ENCODE measurements around the gene BMPR1B.
"Not testable (repeated sequence)": the region's sequence is repeated elsewhere in the genome, so short reads cannot be mapped to it uniquely, and the experiment has no call there.

The BMPR1B gene

DNA sequence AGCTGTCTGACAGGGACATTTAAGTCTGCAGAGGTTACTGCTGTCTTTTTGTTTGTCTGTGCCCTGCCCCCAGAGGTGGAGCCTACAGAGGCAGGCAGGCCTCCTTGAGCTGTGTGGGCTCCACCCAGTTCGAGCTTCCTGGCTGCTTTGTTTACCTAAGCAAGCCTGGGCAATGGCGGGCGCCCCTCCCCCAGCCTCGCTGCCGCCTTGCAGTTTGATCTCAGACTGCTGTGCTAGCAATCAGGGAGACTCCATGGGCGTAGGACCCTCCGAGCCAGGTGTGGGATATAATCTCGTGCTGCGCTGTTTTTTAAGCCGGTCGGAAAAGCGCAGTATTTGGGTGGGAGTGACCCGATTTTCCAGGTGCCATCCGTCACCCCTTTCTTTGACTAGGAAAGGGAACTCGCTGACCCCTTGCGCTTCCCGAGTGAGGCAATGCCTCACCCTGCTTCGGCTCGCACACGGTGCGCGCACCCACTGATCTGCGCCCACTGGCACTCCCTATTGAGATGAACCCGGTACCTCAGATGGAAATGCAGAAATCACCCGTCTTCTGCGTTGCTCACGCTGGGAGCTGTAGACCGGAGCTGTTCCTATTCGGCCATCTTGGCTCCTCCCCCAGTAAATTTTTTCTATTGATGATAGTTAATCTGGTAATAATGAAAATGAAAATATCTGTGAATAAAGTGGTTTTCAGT, 83.6 kb downstream of the BMPR1B start:
- not testable (repeated sequence) for DNase-seq

DNA sequence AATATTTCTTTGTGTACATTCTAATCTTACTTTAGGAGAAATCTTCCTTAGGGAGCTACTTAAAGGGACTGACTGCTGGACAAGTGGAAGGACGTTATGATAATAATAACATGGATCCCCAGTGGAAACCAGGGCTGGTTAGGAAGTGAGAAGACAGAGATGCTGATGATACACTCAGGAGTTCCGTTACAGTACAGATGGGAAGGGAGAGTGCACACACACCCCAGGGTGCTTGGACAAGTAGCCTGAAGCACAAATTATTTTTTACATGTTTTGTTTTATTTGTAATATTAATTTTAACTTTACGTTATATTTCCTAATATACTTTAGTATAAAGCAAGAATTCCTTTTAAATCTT, 84.1 kb downstream of the BMPR1B start:
- no peak for DNase-seq

DNA sequence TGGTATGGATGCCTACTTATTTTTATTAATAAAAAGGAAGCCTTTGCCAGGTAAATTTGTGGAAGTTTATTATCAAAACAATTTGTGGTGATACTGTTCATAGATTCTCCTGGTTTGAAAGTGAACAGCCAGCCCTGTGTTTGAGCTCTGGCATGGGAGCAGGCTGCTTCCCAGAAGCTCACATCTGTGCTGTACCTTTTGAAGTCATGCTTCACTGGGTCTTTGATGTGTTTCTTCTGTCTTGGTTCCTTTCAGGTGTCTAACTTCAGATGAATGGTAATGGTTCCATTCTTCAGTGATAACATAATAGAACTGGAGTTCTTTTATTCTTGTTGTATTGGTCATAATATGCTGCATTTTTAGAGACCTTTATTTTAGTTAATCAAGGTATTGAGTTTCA, 85.5 kb downstream of the BMPR1B start:
- no peak for DNase-seq

DNA sequence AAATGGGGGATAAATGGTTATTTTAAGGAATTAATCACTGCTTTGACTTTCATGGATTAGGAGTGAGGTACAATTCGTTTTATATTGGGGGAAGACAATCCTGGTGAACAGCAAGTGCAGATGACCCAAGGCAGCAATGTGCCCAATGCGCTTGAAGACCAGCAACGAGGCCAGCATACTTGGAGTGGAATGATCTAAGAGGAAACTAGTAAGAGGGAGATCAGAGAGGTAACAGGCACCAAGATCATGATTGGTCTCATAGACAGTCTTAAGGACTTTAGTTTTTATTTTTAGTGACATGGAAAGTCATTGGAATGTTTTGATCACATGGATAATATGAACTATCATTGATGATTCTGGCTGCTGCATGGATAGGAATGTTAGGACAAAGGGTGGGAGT, 90.6 kb downstream of the BMPR1B start:
- no peak for DNase-seq

DNA sequence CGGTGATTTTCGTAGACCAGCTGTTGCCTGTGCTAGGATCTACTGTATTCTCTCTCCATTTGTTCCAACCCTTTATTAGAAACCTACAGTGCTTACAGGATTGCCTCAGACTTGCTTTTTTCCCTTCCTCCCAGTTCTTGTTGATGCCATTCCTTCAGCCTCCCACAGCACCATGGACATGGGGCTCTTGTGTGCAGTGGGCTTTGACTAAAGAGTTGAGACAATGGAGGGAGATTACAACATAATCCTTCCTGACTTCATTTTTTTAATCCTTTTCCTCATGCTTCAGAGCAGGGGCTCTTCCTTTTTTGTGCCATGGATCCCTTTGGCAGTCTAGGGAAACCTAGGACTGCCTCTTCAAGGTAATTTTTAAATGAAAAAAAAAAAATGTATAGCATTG, 92.1 kb downstream of the BMPR1B start:
- no peak for DNase-seq

DNA sequence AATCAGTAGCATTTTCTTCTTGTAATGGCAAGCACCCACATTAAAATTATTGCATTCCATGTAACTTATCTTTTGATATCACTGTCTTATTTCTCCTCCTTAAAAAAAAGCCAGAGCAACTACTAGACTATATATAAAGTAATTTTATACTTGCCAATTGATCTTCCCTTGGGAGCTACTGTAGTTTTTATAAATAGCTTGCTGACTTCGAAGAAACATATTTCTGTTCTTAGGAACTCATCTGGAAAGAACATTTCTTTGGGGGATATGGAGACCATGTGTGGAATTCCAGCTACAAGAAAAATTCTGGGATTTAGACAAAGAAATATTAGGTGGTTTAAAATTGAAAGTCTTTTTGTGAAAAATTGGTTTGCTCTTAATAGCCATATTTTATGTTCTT, 94.9 kb downstream of the BMPR1B start:
- DNase-seq = no peak

DNA sequence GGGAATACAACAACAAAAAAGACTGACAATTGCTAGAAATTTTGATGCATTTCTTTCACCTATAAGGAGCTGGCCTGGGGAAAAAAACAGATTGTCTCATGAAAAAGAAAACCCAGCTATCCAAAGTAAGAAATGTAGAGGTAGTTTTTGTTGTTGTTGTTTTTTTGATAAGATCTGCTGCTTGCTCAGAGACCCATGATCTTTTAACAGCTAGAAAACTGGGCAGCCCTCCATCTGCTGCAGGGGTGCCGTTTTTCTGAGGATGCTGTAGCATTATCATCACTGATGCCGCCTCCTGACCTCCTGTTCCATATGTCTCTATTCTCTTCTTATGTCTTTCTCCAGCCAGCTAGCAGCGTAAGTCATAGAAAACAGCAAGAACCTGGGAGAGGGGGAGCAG, 98.3 kb downstream of the BMPR1B start:
- DNase-seq = no peak

DNA sequence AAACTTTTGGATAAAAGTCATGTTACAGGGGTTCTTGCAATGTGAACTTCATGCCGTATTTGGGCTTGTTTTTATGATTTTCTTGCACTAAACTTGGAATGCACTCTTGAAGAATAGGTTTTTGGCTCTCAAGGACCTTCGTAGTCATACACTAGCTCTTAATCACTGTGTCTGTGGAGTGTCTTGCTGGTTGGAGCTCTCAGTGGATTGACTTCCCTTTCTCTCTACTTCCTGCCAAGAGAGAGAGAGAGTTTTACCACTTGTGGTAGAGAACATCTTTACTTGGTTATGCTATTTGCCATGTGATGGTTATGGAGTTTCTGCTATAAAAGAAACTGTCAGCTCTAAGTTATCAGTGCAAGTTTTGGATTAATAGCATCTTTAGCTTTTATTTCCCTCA, 112.4 kb downstream of the BMPR1B start:
- no peak for DNase-seq

DNA sequence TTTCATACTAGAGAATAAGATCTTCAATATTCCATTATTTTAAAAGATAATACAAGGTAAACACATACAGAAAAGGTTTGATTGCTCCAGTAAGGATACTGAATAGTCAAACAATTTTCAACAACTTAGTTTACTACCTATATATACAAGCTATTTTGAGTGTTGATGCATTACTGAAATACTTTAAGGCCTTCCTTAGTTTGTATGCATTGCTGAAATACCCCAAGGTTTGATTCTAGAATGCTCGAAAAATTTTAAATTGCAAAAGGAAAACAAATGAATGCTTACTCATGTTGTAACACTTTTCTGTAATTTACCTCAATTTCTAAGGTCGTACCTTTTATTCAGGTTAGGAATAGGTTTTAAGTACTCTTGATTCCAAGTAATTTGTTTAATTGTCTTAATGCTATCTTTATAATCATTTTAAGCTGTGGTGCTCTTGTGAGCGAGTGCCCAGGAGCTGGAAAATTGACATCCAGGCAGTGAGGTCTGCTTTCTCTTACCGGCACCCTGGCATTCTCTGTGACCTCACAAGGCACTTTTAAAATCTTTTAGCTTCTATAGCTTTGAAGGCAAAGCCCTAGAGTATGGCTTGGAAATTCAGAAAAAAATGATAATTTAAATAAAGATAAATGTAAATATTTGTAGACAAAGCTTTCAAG, 114.0 kb downstream of the BMPR1B start:
- no peak for DNase-seq

DNA sequence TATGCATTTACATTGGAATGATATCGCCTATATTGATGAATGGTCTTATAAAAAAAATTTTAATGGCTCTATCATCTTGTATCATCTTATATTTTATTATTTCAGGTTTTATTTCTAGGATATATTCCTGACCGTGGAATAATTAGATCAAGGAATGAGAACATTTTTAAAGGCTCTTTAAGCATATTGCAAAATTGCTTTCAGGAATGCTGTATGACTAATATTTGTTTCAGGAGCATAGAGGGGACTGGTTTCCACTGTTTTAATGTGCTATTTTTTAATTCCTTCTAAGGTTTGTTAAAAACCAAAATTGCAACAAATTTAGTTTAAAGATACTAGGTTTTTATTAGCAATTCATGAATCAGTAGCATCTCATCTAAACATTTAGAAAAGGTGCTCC, 120.2 kb downstream of the BMPR1B start:
- DNase-seq = no peak

DNA sequence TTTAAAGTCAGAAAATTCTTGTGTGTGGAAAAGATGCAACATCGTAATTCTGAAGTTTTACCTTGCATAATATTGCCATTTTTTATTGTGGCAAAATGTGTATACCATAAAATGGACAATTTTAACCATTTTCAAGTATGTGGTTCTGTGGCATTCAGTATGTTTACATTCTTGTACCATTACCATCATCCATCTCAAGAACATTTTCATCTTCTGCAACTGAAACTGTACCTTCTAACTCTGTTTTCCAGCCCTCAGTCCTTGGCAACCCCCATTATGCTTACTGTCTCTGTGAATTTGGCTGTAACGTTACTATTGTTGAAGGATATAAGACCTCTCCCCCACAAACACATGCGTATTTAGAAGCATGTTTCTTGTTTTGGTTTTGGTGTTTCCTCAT, 123.2 kb downstream of the BMPR1B start:
- no peak for DNase-seq

DNA sequence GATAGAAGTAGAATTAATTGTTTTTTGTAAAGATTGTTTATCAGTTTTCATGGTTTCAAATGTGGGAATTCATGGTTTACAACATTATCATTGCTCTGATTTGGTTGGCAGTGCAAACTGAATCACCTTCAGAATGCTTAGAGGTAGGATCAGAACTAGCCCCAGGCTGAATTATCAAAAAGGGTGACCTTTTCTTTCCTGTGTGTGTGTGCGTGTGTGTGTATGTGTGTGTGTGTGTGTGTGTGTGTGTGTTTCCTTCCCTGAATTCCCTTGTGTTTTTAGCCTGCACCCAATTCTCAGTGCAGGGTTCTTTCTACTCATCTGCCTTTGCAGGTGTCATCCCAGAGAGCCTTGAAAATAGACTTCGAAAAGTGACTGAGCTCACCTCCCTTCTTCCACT, 125.0 kb downstream of the BMPR1B start:
- no peak for DNase-seq

DNA sequence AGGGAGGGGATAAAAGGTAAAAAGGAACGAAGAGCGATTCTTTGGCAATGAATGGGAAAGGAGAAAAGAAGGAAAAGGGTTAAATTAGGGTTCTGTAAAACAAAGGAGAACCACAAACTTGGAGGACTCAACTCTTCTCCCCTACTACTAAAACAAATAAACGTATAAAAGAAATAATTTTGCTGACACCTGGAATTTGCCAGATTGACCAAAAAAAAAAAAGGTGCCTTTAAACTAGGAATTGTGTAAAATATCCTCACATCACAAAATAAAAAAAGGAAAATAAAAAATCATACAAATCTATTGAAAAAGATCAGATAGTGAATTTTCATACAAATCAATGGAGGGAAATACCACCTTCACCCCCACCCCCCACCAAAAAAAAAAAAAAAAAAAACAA, 129.3 kb downstream of the BMPR1B start:
- DNase-seq = no peak

DNA sequence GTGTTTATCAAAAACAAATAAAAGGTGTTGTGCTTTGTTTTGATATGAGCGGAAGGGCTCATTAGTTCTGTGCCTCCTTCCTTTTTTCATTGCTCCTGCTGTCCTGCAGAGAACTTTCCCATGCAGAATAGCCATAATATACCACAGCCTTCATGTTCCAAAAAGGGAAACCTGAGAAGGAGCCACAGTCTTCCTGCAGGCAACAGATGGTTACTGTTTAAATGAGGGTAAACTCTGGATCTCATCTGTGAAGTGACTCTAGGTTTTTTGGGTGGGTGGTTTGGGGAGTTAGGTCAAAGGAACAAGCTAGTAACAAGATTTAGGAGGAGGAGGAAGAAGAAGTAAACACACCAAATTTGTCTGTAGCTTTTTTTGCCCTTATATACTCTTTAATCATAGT, 131.8 kb downstream of the BMPR1B start:
- no peak for DNase-seq

DNA sequence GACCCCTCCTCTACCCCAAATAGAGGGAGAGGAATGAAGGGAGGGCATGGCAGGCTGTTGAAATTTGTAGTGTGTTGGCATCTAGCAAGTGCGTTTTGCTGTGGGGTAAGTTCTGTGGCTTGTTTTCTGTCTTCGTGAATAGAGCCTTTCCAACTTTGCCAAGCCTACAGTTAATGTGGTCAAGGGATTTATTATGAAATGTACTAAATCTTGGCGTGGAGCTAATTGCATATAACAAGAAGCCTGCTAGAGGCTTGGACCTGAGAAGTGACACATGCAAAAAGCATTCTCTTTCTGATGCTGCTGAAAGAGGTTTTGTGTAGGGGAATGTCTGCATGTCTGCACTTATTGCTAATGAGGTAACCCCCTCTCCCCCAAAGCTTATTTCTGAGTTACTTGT, 132.2 kb downstream of the BMPR1B start:
- no peak for DNase-seq

DNA sequence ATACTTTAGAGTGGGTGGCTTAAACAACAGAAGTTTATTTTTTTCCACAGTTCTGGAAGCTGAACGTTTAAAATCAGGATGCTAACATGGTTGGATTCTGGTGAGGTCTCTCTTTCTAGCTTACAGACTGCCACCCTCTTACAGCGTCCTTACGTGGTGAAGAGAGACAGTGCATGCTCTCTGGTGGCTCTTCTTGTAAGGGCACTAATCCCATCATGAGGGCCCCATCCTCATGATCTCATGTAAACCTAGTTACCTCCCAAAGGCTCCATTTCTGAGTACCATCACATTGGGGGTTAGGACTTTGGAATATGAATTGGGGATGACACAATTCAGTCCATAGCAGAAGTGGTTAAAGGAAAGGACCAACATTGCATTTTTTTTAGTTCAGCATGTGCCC, 132.8 kb downstream of the BMPR1B start:
- DNase-seq = no peak

DNA sequence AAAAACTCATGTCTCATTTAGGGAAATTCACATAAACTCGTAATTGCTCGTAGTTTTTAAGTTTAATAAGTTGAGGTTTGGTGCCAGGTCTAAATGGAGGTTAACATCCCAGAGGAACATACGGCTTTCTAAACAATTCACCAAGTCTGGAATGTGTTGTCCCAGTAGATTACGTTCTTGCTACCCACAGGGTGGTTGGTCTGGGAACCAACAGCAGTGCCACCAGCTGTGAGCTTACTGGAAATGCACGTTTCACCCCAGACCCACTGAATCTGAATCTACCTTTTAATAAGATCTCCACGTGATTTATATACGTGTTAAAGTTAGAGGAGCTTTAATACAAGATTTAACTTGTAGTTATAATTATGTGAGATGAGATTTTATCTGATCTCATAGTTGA, 134.3 kb downstream of the BMPR1B start:
- no peak for DNase-seq

DNA sequence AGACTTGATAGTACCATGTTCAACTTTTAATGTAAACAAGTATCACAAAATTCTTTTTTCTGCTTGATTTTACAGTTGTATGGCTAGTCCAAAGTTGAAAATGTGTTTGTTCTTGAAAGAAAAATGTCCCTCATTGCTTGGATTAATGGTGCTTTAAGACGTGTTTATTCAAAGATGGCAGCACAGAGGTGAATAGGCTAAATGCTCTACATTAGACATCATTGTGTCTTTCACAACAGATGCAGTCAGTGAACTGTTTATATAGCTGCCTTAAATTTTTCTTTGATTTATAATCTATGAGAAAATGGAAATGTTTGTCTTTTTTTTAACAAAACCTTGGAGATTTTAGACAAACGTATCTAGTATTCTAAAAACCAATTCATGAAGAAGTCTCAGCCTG, 137.3 kb downstream of the BMPR1B start:
- no peak for DNase-seq

DNA sequence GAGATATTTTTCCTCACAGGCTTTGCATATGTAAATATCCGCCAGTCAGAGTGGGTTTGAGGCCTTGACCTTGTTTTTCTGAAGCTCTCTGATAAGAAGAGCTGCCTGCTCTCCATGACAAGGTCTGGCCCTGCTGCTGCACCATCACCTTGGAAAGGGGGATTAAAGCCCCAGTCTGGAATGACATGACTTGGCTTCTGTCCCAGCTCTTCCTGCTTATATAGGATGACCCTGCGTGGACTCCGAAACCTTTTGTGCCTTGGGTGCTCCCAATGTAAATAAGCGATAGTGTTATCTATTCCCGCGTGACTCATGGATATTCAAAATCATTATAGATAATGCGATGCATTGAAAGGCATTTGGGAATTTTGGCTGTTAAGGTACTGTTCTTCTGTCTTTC, 139.3 kb downstream of the BMPR1B start:
- no peak for DNase-seq

DNA sequence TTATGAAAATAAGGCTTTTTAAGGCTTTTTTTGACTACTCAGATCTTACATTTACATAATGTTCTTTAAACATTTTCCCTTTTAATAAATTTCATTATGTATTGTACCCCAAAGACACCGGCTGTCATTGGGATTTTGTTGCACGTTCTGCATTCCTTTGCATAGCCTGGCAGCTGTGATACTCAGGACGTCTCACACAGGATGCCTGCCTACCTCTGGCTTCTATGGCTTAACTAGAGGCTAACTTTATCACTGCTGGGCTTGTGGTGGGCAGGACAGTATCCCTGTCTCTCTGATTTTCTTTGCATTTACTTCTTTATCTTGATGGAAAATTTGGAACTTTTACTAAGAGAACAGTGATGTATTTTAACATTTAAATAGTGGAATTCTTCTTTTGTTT, 147.8 kb downstream of the BMPR1B start:
- no peak for DNase-seq

DNA sequence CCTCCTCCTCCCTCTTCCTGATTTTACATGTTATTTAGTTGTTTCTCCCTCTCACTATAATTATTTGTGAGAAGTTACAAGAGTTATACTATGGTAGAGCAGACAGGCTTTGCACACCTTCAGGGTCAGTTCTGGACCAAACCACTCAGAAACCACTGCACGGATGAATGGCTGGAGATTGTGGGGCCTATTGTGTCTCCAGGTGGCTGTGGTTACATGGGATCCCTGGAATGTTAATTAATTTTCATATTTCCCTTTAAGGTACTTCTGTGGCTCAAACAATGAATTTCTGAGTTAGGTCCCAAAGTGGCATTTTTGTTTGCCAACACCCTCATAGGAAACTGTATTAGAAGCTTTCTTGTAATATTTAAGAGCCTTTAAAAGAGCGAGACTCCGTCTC, 151.9 kb downstream of the BMPR1B start:
- no peak for DNase-seq

DNA sequence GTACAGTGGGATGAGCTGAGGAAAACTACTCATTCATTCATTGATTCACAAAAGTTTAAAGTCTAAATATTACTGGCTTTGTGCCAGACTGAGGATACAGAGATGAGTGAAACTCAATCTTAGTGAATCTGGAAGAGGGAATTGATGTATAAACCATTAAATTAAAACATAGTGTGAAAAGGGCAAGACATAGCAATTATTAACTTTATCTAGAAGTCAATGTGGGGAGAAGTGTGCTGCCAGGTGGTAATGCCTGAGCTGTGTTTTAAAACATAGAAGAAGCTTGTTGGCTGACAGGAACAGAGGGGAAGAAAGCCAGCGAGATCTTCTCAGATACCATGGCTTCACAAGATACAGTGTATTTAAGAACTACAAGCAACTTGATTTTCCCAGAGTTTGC, 153.4 kb downstream of the BMPR1B start:
- DNase-seq = no peak

DNA sequence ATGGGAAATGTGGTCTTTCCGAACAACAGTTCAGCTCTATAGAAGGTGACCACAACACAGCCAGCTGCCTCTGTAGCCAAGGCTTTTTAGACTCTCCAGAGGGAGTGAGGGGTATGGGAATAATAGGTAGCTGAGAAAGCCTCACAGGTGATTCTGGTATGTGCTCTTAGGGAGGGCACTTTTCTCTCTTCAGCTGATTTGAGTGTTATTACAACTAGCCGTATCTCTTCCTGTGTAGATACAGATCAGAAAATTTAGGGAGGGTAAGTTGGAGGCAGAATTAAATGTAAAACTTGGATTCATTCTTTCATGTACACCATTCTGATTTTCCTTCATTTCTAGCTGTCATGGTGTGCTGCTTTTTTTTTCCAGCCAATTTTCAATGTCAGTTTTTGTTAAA, 154.9 kb downstream of the BMPR1B start:
- no peak for DNase-seq

DNA sequence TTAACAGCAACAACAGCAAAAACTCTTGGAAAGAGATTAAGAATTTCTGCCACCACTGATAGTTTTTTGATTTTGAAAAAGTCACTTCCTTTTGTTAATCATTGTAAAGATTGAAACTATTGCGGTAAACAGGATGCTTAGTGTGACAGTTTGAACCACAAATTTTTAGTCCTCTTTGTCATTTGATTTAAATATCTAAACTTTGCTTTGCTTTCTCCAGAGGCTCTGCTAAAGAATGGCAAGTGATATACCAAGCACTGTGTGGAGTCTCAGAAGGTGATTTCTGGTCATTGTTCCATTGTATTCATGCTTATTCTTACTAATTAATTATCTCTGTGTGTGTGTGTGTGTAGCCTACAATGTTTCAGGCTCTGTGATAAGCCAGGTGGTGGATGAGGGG, 155.6 kb downstream of the BMPR1B start:
- DNase-seq = no peak

DNA sequence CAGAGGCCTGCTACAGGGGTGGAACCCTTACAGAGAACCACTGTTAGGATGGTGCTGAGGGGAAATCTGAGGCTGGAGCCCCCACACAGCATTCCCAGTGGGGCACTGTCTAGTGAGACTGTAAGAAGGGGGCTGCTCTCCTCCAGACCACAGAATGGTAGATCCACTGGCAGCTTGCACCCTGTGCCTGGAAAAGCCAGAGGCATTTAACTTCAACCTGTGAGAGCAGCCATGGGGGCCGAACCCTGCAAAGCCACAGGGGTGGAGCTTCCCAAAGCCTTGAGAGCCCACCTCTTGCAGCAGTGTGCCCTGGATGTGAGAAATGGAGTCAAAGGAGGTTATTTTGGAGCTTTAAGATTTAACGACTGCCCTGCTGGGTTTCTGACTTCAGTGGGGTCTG, 159.4 kb downstream of the BMPR1B start:
- no peak for DNase-seq
